Osteoblast (primary cell): Measurements from ENCODE around the gene NUDT16L1. TPM values are rescaled to one million over a fixed set of nuclear protein-coding genes. Genes with fewer than 3 reads are reported as not detected.

Experiments used
- DNase-seq: peaks from one replicate; pipeline ENCODE4 v3.0.0; 2011; ENCODE audit warnings: low spot score, mixed read lengths; ENCODE audit not compliant: insufficient read length; ENCODE audit errors: missing footprints
- H2AFZ ChIP-seq: 2 replicates; pipeline ENCODE4 v1.6.0; 2011; ENCODE audit warnings: mild to moderate bottlenecking, low read length
- H3K27ac ChIP-seq: 2 replicates; pipeline ENCODE4 v1.5.1; 2011; ENCODE audit warnings: mild to moderate bottlenecking, low read depth, low read length, moderate library complexity
- H3K27me3 ChIP-seq: 2 replicates; pipeline ENCODE4 v1.6.0; 2012; ENCODE audit warnings: mild to moderate bottlenecking, control low read depth, inconsistent platforms, low read length, moderate library complexity; ENCODE audit not compliant: insufficient read depth
- H3K36me3 ChIP-seq: 2 replicates; pipeline ENCODE4 v1.5.1; 2011; ENCODE audit warnings: mild to moderate bottlenecking, low read length, control low read depth, moderate library complexity; ENCODE audit not compliant: insufficient read depth
- H3K4me1 ChIP-seq: 2 replicates; pipeline ENCODE4 v1.5.1; 2011; ENCODE audit warnings: mild to moderate bottlenecking, low read length, control low read depth, moderate library complexity; ENCODE audit not compliant: insufficient read depth
- H3K4me2 ChIP-seq: 2 replicates; pipeline ENCODE4 v1.6.0; 2011; ENCODE audit warnings: mild to moderate bottlenecking, low read length; ENCODE audit not compliant: insufficient read depth
- H3K4me3 ChIP-seq: fragments of 200-600 bp; sonication (generic); 3 replicates; pipeline ENCODE4 v1.5.1; 2012; ENCODE audit warnings: mild to moderate bottlenecking, low read length, inconsistent platforms; ENCODE audit not compliant: insufficient read depth
- H3K79me2 ChIP-seq: 2 replicates; pipeline ENCODE4 v1.6.0; 2012; ENCODE audit warnings: mild to moderate bottlenecking, low read length, control low read depth, inconsistent platforms; ENCODE audit not compliant: insufficient read depth
- H3K9me3 ChIP-seq: 2 replicates; pipeline ENCODE4 v1.5.1; 2011; ENCODE audit warnings: low read depth, low read length, control low read depth
- H4K20me1 ChIP-seq: 2 replicates; pipeline ENCODE4 v1.6.0; 2012; ENCODE audit warnings: mild to moderate bottlenecking, low read length, control low read depth; ENCODE audit not compliant: insufficient read depth
- CTCF ChIP-seq: IDR thresholded peaks from 2 replicates; pipeline ENCODE4 v1.5.1; 2011; ENCODE audit warnings: mild to moderate bottlenecking, low read depth, low read length, moderate library complexity; ENCODE audit errors: extremely low read depth
- total RNA-seq: library from RNA; depleted of rRNA; stranded (reverse); fragments of >200 nt; gene quantifications from 2 replicates; pipeline ENCODE4 v1.2.3, GENCODE V29; 2012

Gene NUDT16L1
- total RNA-seq, 1 donor = 18.1 TPM

GRCh38 chr16:4673387-4674046 lies 19.8 kb upstream of the NUDT16L1 start:
- no peak overlapping the region for H3K27ac ChIP-seq
- H3K27me3 ChIP-seq = no peaks in the 10 kb centered on the region
- H4K20me1 ChIP-seq = no peaks in the 10 kb centered on the region
- no peak overlapping the region for H3K4me2 ChIP-seq
- H3K9me3 ChIP-seq = no peaks in the 10 kb centered on the region
- peaks cover 37% of the 10 kb centered on the region for H3K36me3 ChIP-seq
- DNase-seq = no peak
- no peak overlapping the region for H3K4me3 ChIP-seq
- H3K79me2 ChIP-seq = no peaks in the 10 kb centered on the region
- no peak for TF ChIP-seq CTCF
- no peaks in the 10 kb centered on the region for H3K4me1 ChIP-seq
- H2AFZ ChIP-seq = no peak overlapping the region

GRCh38 chr16:4674926-4675530 lies 18.3 kb upstream of the NUDT16L1 start:
- peaks cover 4% of the 10 kb centered on the region for H3K4me1 ChIP-seq
- H3K4me3 ChIP-seq = no peak overlapping the region
- no peaks in the 10 kb centered on the region for H4K20me1 ChIP-seq
- no peak overlapping the region for H3K27ac ChIP-seq
- no peaks in the 10 kb centered on the region for H3K79me2 ChIP-seq
- no peak for TF ChIP-seq CTCF
- no peak overlapping the region for H3K4me2 ChIP-seq
- H2AFZ ChIP-seq = no peak overlapping the region
- DNase-seq = no peak
- H3K27me3 ChIP-seq = no peaks in the 10 kb centered on the region
- no peaks in the 10 kb centered on the region for H3K9me3 ChIP-seq
- peaks cover 33% of the 10 kb centered on the region for H3K36me3 ChIP-seq

- Histone ChIP-seq H3K4me1 (peaks cover 4% of the 10 kb centered on the region), H3K4me2 (no peak overlapping the region), H3K27me3 (no peaks in the 10 kb centered on the region), H2AFZ (no peak overlapping the region), H4K20me1 (no peaks in the 10 kb centered on the region), H3K27ac (no peak overlapping the region), H3K79me2 (peaks cover 4% of the 10 kb centered on the region), H3K36me3 (peaks cover 27% of the 10 kb centered on the region), H3K9me3 (no peaks in the 10 kb centered on the region), H3K4me3 (no peak overlapping the region)
- peak; percentile 68 for DNase-seq
- TF ChIP-seq CTCF = no peak
These were observed 17.2 kb upstream of the NUDT16L1 start for GRCh38 chr16:4675864-4676786.

- Histone ChIP-seq H3K27ac (no peak overlapping the region), H3K4me2 (no peak overlapping the region), H3K4me1 (peaks cover 4% of the 10 kb centered on the region), H3K79me2 (peaks cover 10% of the 10 kb centered on the region), H3K36me3 (peaks cover 29% of the 10 kb centered on the region), H4K20me1 (no peaks in the 10 kb centered on the region), H3K4me3 (no peak overlapping the region), H3K27me3 (no peaks in the 10 kb centered on the region), H2AFZ (no peak overlapping the region), H3K9me3 (no peaks in the 10 kb centered on the region)
- DNase-seq = peak; percentile 72
- no peak for TF ChIP-seq CTCF
These were observed 16.5 kb upstream of the NUDT16L1 start for GRCh38 chr16:4676831-4677230.
